ENCODE results near the gene LYG1. TPM values are rescaled to one million over a fixed set of nuclear protein-coding genes. Genes with fewer than 3 reads are reported as not detected.

LYG1 gene
- total and polyA plus RNA-seq, 2 of the 13 experiments (the other 11 are each of a cell fraction or from before 2014, with no cell fraction given): 1.00 to 2.9 TPM

- intact Hi-C loops (cut with micrococcal nuclease; ENCODE audit: unreplicated experiment) (loop anchor here (5.0 kb wide), 2 partner anchors 34 to 731 kb away; partner anchors contain the start of genes COA5 and UNC50), in situ Hi-C loops (cut with HindIII; ENCODE audit: extremely low pct_ligation_motif_present, low pct_unique_long_range_greater_than_20kb) (loop anchor here (5.0 kb wide), 1 partner anchor 156 kb away; the partner anchor contains the start of genes MITD1 and MRPL30)
- POLR2A ChIA-PET: interaction anchor here (1.1 to 4.2 kb wide), 9 partner anchors 19 to 1225 kb away, joined by 3 to 103 read pairs (median 8); partner anchors contain the start of genes LIPT1, MITD1, MRPL30 and PDCL3
- Histone ChIP-seq H3K27ac (ENCODE audit: extremely low read length, insufficient read depth, low read length) (peak overlapping the region; percentile 88), H2AFZ (ENCODE audit: low read length) (no peak overlapping the region), H4K20me1 (ENCODE audit: insufficient read depth, low read length) (peaks cover 30% of the 10 kb centered on the region), H3K4me3 (replicated peaks in 1 of 3; ENCODE audit: insufficient read depth in 1 of 3, low read depth in 2 of 3, low read length in 3 of 3) (peak overlapping the region; percentile 88 to 98 (median 89)), H3K4me2 (ENCODE audit: low read depth, low read length) (peak overlapping the region; percentile 96), H3K4me1 (ENCODE audit: insufficient read depth, low read length) (peaks cover 66% of the 10 kb centered on the region), H3K9me3 (ENCODE audit: low read length) (no peaks in the 10 kb centered on the region), H3K79me2 (ENCODE audit: insufficient read depth, low read length) (peaks cover 87% of the 10 kb centered on the region), H3K27me3 (ENCODE audit: control insufficient read depth in 1 of 2, insufficient read depth in 2 of 2, low read length in 2 of 2) (no peaks in the 10 kb centered on the region; a peak in 1 of 5 replicates), H3K36me3 (replicated peaks in 1 of 2; ENCODE audit: control insufficient read depth in 1 of 2, insufficient read depth in 2 of 2, low read length in 2 of 2) (no peaks in the 10 kb centered on the region), H3K9ac (ENCODE audit: insufficient read depth, low read depth, low read length) (peak overlapping the region; percentile 95)
- no peak for ATAC-seq
- no peak for FAIRE-seq
- DNase-seq (ENCODE audit: low spot score): peak; percentile 16
- CTCF ChIA-PET (ENCODE audit: low intra/inter-chr PET ratio, low total read pairs): no interaction called here
- under 1% methylated on average over 17 of the region's 17 CpGs for WGBS (ENCODE audit: low lambda C conversion rate)
- TSS peak; percentile 65 for BruUV-seq (replicated peaks)
- TF ChIP-seq GLMP (CRISPR knock-in tag; IDR thresholded peaks at IDR 0.05; ENCODE audit: borderline replicate concordance) (no peak), SMAD1 (CRISPR knock-in tag; IDR thresholded peaks at IDR 0.05; ENCODE audit: borderline replicate concordance, low read depth) (no peak), THAP7 (CRISPR knock-in tag; IDR thresholded peaks at IDR 0.05) (no peak), MXI1 (IDR thresholded peaks at IDR 0.05; ENCODE audit: borderline replicate concordance, low read depth, low read length) (no peak), ZNF83 (CRISPR knock-in tag; IDR thresholded peaks at IDR 0.05; ENCODE audit: borderline replicate concordance) (no peak), KLF15 (CRISPR knock-in tag; IDR thresholded peaks at IDR 0.05; ENCODE audit: borderline replicate concordance) (no peak), ZNF280B (CRISPR knock-in tag; IDR thresholded peaks at IDR 0.05; ENCODE audit: borderline replicate concordance) (no peak), ERF (CRISPR knock-in tag; IDR thresholded peaks at IDR 0.05) (no peak), FOXO4 (CRISPR knock-in tag; conservative IDR thresholded peaks at IDR 0.05) (0 out of 2 replicates have a peak, but pooled peaks have one; percentile 61), NR2F1 (CRISPR knock-in tag; IDR thresholded peaks at IDR 0.05) (no peak), ZNF589 (CRISPR knock-in tag; conservative IDR thresholded peaks at IDR 0.05) (no peak), ZBTB39 (CRISPR knock-in tag; IDR thresholded peaks at IDR 0.05) (no peak), CSRNP1 (CRISPR knock-in tag; IDR thresholded peaks at IDR 0.05) (no peak)
Observed at GRCh38 chr2:99338029-99338585, 37.1 kb upstream of the LYG1 start.
